ENCODE results near the gene DBNDD1. TPM values are rescaled to one million over a fixed set of nuclear protein-coding genes. Genes with fewer than 3 reads are reported as not detected.
"Not testable (repeated sequence)": the region's sequence is repeated elsewhere in the genome, so short reads cannot be mapped to it uniquely, and the experiment has no call there.

DBNDD1 gene
- total RNA-seq, 1 experiment from 2014 or later, result 75.0 TPM

DNA sequence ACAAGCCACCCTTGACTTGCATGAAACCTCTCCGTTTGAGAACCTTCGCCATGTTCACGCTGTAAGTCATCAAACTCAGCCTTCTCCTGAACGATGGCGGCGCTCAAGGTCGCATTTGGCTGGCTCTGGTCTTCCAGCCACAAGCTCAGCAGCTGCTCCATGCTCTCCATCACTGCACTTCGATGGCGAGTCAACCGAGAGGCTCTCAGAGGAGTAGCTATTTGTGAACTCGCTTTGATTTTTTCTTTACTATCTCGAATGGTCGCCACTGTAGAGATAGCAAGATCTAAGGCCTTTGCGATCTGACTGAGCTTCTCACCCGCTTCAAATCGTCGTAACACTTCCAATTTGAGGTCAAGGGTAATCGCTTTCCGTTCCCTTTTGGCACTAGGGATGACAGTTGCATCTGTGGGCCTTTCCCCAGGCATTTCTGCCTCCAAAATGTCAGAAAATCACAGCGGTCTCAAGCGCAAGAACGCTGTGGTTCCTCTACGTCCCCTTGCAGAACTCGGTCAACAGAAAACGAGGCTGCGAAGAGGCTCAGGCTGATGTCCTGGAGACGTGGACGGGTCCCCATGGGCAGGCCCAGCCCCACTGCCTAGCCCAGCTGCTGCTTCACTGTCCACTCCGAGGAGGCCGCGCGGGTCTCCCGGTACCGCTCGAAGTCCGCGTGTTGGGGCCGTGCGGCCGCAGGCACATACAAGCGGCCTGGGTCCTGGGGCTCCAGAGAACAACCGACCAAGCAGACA is 47.6 kb downstream of the DBNDD1 start:
- TF ChIP-seq, protein P1, sequence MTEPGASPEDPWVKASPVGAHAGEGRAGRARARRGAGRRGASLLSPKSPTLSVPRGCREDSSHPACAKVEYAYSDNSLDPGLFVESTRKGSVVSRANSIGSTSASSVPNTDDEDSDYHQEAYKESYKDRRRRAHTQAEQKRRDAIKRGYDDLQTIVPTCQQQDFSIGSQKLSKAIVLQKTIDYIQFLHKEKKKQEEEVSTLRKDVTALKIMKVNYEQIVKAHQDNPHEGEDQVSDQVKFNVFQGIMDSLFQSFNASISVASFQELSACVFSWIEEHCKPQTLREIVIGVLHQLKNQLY (CRISPR knock-in tag; IDR thresholded peaks at IDR 0.05), result no peak
- TF ChIP-seq, protein P2, sequence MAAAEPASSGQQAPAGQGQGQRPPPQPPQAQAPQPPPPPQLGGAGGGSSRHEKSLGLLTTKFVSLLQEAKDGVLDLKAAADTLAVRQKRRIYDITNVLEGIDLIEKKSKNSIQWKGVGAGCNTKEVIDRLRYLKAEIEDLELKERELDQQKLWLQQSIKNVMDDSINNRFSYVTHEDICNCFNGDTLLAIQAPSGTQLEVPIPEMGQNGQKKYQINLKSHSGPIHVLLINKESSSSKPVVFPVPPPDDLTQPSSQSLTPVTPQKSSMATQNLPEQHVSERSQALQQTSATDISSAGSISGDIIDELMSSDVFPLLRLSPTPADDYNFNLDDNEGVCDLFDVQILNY (CRISPR knock-in tag; IDR thresholded peaks at IDR 0.05), result no peak
- TF ChIP-seq TEAD4 (CRISPR knock-in tag; IDR thresholded peaks at IDR 0.05) (no peak), SMAD4 (CRISPR knock-in tag; IDR thresholded peaks at IDR 0.05) (no peak), MYBL2 (CRISPR knock-in tag; IDR thresholded peaks at IDR 0.05) (no peak), TCF7 (CRISPR knock-in tag; IDR thresholded peaks at IDR 0.05; ENCODE audit: low read depth) (peak; percentile 13; the same call in 1 of the 2 replicates), NFYB (CRISPR knock-in tag; conservative IDR thresholded peaks at IDR 0.05; ENCODE audit: low read depth) (no peak), TP53 (CRISPR knock-in tag; IDR thresholded peaks at IDR 0.05) (no peak)
- peaks cover 32% of the 10 kb centered on the region for H3K36me3 Mint-ChIP-seq
- no peak for ATAC-seq
- peak overlapping the region; percentile 97 for H3K4me3 Mint-ChIP-seq
- H3K4me1 Mint-ChIP-seq, result peaks cover 16% of the 10 kb centered on the region
- peaks cover 16% of the 10 kb centered on the region for H3K27me3 Mint-ChIP-seq (ENCODE audit: low read depth)
- DNase-seq (ENCODE audit: low spot score), result peak; percentile 25
- peaks cover 25% of the 10 kb centered on the region for H3K9me3 Mint-ChIP-seq
- POLR2A ChIA-PET, result interaction anchor here (1.6 kb wide), 1 partner anchor 47 kb away, joined by 4 read pairs; no protein-coding TSS in a partner anchor
- H3K27ac Mint-ChIP-seq, result no peak overlapping the region; the same call in 1 of the 2 replicates
- CTCF ChIA-PET, result interaction anchor here (0.5 to 1.1 kb wide), 3 partner anchors 47 to 110 kb away, joined by 3 to 4 read pairs (median 3); no protein-coding TSS in a partner anchor

DNA sequence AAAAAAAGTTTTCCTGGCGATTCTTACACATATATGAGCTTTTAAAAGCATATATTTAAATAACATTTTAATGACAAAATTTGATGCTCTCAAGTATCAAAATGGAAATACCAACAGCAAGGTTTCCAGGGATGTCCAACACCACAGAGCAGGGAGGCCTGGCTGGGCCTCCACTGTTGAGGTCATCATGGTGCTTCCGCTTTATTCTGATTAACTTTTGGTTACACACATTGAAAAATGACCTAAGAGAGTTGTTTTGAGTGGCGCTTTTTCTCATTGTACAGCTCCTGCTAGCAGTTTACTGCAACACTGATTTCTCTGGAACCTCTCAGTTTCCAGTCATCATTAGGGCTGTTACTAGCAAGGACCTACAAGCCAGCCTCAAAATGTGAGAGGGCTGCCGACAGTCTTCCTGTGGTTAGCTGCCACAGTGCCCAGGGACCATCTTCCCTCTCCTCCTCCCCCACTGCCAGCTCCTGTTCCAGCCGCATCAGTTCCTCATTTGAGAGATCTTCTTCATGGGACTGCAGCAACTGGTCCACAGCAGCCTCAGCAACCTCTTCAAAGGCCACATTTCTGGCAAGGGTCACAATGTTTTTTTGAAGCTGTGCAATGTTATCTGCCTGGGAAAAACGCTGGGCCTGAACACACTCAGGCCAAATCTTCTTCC is 49.4 kb downstream of the DBNDD1 start:
- ChIA-PET POLR2A (no interaction called here), CTCF (interaction anchor here (0.6 to 1.6 kb wide), 2 partner anchors 60 to 358 kb away, joined by 3 to 6 read pairs; no protein-coding TSS in a partner anchor)
- no peak for DNase-seq (ENCODE audit: low spot score)
- Mint-ChIP-seq H3K4me3 (no peak overlapping the region), H3K4me1 (peaks cover 16% of the 10 kb centered on the region), H3K27ac (no peak overlapping the region), H3K9me3 (peaks cover 25% of the 10 kb centered on the region), H3K36me3 (peaks cover 32% of the 10 kb centered on the region), H3K27me3 (ENCODE audit: low read depth) (peaks cover 16% of the 10 kb centered on the region)
- no peak for ATAC-seq
- TF ChIP-seq, protein P3, sequence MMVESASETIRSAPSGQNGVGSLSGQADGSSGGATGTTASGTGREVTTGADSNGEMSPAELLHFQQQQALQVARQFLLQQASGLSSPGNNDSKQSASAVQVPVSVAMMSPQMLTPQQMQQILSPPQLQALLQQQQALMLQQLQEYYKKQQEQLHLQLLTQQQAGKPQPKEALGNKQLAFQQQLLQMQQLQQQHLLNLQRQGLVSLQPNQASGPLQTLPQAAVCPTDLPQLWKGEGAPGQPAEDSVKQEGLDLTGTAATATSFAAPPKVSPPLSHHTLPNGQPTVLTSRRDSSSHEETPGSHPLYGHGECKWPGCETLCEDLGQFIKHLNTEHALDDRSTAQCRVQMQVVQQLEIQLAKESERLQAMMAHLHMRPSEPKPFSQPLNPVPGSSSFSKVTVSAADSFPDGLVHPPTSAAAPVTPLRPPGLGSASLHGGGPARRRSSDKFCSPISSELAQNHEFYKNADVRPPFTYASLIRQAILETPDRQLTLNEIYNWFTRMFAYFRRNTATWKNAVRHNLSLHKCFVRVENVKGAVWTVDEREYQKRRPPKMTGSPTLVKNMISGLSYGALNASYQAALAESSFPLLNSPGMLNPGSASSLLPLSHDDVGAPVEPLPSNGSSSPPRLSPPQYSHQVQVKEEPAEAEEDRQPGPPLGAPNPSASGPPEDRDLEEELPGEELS (CRISPR knock-in tag; IDR thresholded peaks at IDR 0.05), result no peak
- no peak for TF ChIP-seq ZNF232 (CRISPR knock-in tag; IDR thresholded peaks at IDR 0.05)
- TF ChIP-seq, protein P4, sequence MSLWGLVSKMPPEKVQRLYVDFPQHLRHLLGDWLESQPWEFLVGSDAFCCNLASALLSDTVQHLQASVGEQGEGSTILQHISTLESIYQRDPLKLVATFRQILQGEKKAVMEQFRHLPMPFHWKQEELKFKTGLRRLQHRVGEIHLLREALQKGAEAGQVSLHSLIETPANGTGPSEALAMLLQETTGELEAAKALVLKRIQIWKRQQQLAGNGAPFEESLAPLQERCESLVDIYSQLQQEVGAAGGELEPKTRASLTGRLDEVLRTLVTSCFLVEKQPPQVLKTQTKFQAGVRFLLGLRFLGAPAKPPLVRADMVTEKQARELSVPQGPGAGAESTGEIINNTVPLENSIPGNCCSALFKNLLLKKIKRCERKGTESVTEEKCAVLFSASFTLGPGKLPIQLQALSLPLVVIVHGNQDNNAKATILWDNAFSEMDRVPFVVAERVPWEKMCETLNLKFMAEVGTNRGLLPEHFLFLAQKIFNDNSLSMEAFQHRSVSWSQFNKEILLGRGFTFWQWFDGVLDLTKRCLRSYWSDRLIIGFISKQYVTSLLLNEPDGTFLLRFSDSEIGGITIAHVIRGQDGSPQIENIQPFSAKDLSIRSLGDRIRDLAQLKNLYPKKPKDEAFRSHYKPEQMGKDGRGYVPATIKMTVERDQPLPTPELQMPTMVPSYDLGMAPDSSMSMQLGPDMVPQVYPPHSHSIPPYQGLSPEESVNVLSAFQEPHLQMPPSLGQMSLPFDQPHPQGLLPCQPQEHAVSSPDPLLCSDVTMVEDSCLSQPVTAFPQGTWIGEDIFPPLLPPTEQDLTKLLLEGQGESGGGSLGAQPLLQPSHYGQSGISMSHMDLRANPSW (CRISPR knock-in tag; conservative IDR thresholded peaks at IDR 0.05; ENCODE audit: low read depth), result no peak
- no peak for TF ChIP-seq GTF2I (CRISPR knock-in tag; conservative IDR thresholded peaks at IDR 0.05)
- TF ChIP-seq TEAD4 (CRISPR knock-in tag; IDR thresholded peaks at IDR 0.05), result no peak

DNA sequence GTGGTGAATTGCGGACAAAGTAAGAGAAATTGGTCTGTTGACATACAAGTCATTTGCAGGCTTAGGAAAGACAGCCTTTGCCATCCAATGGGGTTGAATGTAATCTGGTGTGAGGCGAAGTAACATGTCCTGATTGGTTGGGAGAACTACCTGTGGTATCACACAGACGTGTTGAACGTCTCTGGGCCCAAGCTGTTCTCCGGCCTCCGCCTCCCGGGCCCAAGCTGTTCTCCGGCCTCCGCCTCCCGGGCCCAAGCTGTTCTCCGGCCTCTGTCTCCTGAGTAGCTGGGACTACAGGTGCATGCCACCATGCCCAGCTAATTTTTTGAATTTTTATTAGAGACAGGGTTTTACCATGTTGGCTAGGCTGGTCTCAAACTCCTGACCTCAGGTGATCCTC is 51.2 kb downstream of the DBNDD1 start:
- peaks cover 25% of the 10 kb centered on the region for H3K9me3 Mint-ChIP-seq
- ATAC-seq; H3K4me1 Mint-ChIP-seq; CTCF ChIA-PET; H3K27ac Mint-ChIP-seq; POLR2A ChIA-PET; DNase-seq (ENCODE audit: low spot score); H3K4me3 Mint-ChIP-seq: not testable (repeated sequence)
- peaks cover 16% of the 10 kb centered on the region for H3K27me3 Mint-ChIP-seq (ENCODE audit: low read depth)
- H3K36me3 Mint-ChIP-seq, result peaks cover 29% of the 10 kb centered on the region

DNA sequence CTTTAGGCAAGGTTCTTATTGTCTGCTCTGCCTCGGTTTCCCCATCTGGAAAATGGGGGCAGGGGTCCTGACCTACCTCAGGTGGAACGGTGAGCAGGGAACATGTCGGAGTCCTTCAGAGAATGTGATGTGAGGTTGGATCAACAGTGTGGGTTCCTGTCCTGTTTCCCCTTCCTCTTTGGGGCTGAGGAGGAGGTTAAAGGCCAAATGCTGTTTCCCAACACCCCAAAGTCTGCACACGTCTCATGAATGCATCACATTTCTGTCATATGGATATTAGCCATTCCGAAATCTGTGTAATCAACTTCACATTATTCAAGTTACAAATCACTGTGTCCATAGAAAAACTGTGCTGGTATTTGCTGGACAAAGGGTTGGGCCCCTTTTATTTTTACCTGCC is 51.8 kb downstream of the DBNDD1 start:
- H3K4me3 Mint-ChIP-seq; POLR2A ChIA-PET; ATAC-seq; DNase-seq (ENCODE audit: low spot score); H3K4me1 Mint-ChIP-seq; H3K27ac Mint-ChIP-seq; CTCF ChIA-PET: not testable (repeated sequence)
- Mint-ChIP-seq H3K27me3 (ENCODE audit: low read depth) (peaks cover 13% of the 10 kb centered on the region), H3K36me3 (peaks cover 29% of the 10 kb centered on the region), H3K9me3 (peaks cover 25% of the 10 kb centered on the region)

Measured in WTC11 (cell line).